Left lobe of liver (tissue), 2 donors: ENCODE measurements around the gene RSL1D1. TPM values are rescaled to one million over a fixed set of nuclear protein-coding genes. Genes with fewer than 3 reads are reported as not detected.

Experiments
- ATAC-seq: fragments of 200-7000 bp; cut with Tn5 transposase; one replicate; pipeline ENCODE4 v1.9.1; 2020; ENCODE audit warnings: mild to moderate bottlenecking, moderate library complexity
- DNase-seq: peaks from one replicate; pipeline ENCODE4 v3.0.0-alpha.2; 2020; ENCODE audit warnings: low spot score
- total RNA-seq: library from RNA; stranded (reverse); gene quantifications from one replicate; pipeline ENCODE4 v1.2.1, GENCODE V29; 2021
- donor health status: DM: no; HTN: no; CAD: no; lungs with moderate emphysema.
- donor health status: DM: no; HTN: yes; CAD: no.

RSL1D1 gene
- total RNA-seq, result 43.0 TPM

GRCh38 chr16:11851294-11852091 lies at the start of gene RSL1D1:
RSL1D1 (minus strand) TSS chr16:11851542; CDS start chr16:11851512, 30 bp downstream.
- ATAC-seq, result peak; percentile 96
- peak; percentile 95 for DNase-seq

DNA sequence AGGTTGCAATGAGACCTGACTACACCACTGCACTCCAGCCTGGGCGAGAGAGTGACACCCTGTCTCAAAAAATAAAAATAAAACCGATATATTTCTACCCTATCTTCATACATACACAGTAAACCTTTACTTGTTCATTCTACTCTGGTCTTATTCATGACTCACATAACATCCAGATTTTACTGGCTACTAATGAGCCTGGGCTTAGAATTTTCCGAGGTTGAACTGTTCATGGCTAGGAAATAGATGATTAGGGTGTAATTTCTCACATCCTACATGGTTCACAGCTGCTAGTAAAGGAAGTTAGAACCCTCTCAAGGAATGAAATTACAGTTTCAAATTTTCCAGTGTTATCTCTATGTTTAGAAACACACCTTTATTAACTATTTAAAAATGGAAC lies 49.7 kb upstream of the RSL1D1 start:
- ATAC-seq (no peak), DNase-seq (no peak)

DNA sequence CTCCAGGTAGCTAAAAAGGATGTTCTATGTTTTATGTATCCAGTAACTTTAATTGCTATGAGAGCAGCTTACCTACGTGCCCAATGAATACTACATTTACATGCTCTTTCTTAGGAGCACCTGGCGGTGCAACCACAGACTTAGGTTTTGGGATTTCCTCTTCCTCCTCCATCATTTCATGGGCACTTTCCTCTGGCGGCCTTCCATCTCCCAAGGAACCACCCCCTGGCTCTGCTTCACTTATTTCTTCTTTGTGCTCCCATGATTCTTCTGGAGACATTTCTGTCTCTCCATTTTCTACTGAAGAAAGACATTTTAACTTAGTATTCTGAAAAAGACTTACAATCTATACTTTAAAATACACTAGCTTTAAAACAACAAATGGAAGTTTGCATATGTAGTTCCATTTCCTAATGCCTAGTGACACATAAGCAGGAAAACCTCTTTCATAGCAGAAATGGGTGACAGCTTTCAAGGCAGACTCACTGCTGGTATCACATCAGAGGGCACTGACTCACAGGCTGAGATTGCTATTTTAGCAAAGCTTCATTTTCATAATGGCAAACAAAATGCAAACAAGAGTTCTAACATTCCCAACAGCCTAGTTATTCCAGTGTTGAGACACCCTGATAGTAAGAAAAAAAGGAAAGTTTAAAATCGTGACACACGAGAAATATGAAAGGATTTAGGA lies 45.3 kb upstream of the RSL1D1 start:
- no peak for ATAC-seq
- DNase-seq, result no peak

DNA sequence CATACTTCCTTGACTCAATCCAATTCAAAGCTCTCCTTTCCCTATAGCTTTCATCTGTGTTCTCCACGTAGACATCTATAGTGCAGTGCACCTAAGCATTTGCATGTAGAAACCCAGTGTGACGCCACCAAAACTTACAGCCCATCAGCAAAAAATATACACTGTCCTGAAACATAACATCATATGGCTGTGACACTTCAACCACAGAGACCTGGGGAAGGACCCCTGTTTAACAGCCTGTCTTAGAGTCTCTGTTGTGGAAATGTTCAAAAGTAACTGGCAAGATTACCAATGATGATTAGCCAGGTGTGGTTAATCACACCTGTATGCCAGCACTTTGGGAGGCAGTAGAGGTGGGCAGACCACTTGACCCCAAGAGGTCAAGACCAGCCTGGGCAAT lies 42.2 kb upstream of the RSL1D1 start:
- ATAC-seq, result no peak
- DNase-seq, result no peak

- DNase-seq (no peak), ATAC-seq (no peak)
These were observed 41.4 kb upstream of the RSL1D1 start for GRCh38 chr16:11892761-11893160.

- ATAC-seq (no peak), DNase-seq (no peak)
These were observed 39.1 kb upstream of the RSL1D1 start for GRCh38 chr16:11890231-11890965.

GRCh38 chr16:11886881-11887280 lies 35.5 kb upstream of the RSL1D1 start:
- DNase-seq (no peak), ATAC-seq (no peak)

DNA sequence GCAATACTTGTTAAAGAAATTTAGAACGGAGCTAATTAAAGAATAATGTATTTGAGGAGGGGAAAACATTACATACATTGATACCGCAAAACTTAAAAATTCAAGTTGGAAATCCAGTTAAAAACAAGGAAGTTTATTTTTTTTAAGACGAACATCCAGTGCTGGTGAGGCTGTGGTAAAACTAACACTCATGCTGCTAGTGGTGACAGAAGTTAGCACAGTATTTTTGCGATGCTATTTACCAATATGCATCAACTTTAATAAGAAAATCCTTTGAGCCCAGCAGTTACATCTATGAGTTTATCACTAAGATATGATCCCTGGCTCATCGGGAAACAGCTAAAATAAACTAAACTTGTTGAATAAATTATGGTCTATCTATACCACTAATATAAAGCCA lies 32.7 kb upstream of the RSL1D1 start:
- DNase-seq, result no peak
- no peak for ATAC-seq

DNA sequence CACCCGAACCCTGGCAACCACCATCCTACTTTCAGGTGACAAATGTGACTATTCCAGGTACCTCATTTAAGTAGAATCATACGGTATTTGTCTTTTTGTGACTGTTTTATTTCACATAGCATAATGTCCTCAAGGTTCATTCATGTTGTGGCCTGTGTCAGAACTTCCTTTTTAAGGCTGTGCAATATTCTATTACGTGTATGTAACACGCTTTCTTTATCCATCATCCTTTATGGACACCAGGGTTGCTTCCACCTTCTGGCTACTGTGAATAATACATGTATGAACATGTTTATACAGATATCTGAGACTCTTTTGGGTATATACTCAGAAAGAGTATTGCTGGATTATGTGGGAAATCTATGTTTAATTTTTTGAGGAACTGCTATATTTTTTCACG lies 28.7 kb upstream of the RSL1D1 start:
- DNase-seq (no peak), ATAC-seq (no peak)

- DNase-seq, result no peak
- no peak for ATAC-seq
These were observed 26.0 kb upstream of the RSL1D1 start for GRCh38 chr16:11877374-11877773.

GRCh38 chr16:11876306-11876705 lies 25.0 kb upstream of the RSL1D1 start:
- ATAC-seq (no peak), DNase-seq (no peak)

GRCh38 chr16:11875721-11876120 lies 24.4 kb upstream of the RSL1D1 start:
- ATAC-seq (no peak), DNase-seq (no peak)

DNA sequence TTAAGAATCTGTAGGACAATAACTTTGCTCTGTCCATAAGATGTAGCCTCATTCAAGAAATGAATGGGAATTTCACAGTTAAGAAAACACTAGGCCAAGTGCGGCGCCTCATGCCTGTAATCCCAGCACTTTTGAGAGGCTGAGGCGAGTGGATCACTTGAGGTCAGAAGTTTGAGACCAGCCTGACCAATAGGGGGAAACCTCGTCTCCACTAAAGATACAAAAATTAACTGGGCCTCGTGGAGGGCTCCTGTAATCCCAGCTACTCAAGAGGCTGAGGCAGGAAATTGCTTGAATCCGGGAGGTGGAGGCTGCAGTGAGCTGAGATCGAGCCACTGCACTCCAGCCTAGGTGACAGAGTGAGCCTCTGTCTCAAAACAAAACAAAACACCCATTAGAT lies 19.9 kb upstream of the RSL1D1 start:
- ATAC-seq (no peak), DNase-seq (no peak)

DNA sequence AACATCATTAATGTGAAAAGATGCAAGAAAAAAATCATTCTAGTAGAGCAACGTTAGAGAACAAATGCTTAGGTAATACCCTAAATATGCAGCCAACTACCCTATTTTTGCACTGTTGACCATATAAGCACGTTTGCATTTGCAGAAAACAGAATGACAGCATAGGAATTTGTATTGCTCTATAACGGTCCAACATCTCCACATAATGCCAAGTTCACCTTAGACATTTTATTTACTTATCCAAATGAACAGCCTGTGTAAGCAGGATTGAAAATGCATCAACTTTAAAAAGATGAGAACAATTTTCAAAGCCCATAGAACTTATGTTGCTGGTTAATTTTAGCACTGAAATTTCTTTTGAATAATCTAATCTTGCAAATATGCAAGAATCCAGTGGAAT lies 19.1 kb upstream of the RSL1D1 start:
- ATAC-seq (no peak), DNase-seq (no peak)

DNA sequence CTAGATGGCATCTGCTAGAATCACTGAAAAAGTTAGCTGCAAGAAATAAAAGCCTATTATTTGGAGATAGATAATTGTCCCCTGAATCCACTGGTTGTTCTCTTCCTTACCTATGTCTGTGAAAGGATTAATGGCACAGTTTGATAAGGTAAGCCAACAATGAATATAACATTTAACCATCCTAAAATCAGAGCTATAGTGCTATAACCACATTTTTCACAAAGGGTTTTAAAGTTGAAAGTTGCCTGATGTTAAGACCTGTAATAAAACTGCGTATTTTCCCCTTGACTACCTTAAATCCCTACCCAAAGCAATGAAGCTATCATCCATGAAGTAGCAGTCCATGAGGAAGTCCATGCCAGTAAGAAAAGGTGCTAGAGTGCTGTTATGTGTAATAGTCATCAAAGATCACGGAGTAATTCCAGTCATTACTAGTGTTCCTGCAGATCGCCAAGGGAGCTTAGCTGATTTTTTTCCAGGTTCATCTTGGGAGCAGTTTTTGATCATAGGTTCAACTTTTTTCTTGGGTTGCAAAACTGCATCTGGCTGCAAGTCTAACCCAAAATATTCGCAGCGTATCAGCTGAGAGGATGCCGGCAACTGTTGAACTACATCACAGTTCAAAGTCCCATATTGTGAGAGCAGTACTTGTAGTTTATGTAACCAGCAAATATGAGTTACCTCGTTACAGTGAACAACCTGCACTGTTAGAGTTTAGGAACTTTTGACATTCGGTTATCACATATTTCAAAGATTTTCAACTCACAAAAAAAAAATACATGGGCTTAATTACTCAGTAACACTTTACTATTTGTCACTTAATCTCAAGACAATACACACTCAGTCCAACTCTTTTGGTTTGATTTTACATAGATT lies 18.2 kb upstream of the RSL1D1 start:
- DNase-seq (peak; percentile 80), ATAC-seq (peak; percentile 80)

DNA sequence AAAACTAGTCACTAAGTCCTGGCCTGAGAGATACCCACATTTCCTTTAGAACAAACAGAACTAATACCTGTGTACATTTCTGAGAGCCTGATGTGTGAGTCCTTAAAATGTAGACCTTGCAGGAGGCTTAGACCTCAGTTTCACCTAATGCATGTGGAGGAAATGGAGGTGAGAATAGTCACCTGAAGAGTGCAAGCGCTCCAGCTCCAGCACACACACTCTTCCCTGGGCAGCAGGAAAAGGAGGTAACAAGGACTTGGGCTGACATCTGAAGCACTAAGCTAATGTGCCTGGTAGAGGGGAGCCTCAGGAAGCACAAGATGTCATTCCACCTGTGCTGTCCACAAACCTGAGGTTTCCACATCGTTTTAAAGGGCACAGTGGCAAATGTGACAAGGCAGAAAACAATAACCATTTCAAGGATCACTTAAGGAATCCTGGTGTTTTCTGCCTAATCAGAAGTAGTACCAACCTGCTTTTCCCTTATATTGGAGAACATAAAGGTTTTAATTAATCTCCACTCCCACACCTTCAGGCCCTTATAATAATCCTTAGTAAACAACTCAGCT lies 17.2 kb upstream of the RSL1D1 start:
- ATAC-seq, result no peak
- no peak for DNase-seq

DNA sequence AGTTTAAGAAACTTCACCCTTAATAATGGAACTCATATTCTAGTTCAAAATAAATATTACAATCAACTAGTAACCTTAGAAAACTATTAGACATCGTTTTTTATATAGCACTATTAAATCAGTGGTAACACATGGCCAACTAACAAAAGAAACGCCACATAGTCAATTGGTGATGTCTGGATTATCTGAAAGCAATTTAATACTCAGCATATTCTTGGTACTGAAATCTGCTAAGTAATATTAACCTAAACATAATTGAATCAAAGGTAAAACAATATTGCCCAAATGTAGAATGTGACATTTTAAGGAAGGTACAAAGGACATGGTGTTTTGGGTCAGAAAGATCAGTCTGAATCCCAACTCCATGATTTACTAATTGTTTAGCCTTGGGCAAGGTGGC lies 11.1 kb upstream of the RSL1D1 start:
- ATAC-seq (no peak), DNase-seq (no peak)

DNA sequence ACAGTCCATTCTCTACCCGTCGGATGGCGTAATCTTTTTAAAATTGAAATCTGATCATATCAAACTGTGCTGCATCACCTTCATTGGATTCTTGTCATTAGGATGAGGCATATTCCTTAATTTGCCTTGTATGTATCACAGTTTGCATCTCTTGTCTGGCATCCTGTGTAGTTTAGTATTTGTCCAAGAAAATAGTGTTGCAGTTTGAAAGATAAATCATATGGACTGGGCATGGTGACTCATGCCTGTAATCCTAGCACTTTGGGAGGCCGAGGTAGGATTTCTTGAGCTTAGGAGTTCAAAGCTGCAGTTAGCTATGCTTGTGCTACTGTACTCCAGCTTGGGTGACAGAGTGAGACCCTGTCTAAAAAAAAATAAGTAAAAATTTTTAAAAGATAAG lies 5.8 kb upstream of the RSL1D1 start:
- no peak for ATAC-seq
- no peak for DNase-seq

DNA sequence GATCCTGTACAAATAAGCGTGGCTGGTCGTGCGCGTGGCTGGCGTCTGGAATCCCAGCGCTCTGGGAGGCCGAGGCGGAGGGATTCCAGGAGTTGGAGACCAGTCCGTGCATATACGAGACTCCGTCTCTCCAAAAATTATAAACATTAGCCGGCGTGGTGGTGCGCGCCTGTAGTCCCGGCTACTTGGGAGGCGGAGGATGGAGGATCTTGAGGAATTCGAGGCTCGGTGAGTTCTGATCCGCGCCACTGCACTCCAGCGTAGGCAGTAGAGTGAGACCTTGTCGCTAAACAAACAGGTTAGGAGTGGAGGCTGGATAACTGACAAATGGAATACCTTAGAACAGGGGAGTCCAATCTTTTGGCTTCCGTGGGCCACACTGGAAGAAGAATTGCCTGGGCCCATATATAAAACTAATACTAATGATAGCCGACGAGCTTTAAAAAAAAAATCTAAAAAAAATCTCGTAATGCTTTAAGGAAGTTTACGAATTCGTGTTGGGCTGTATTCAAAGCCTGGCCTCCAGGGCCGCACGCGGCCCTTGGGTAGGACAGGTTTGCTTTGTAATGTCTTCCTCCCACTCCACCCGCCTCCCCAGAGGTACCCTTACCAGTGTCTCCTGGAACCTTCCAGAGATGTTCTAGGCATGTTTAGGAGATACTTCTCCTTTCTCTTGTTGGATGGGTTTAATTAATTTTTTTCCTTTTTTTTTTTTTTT lies 909 bp upstream of the RSL1D1 start:
- peak; percentile 22 for ATAC-seq
- DNase-seq, result no peak

DNA sequence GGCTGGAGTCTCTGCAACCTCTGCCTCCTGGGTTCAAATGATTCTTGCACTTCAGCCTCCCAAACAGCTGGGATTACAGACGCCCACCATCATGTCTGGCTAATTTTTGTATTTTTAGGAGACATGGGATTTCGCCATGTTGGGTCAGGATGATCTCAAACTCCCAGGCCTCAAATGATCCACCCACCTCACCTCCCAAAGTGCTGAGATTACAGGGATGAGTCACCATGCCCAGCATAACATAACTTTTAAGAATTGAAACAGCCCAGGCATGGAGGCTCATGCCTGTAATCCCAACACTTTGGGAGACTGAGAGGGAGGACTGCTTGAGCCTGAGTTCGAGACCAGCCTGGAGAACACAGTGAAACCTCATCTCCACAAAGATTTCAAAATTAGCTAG lies 2.5 kb downstream of the RSL1D1 start:
- ATAC-seq (no peak), DNase-seq (no peak)
